ENCODE measurements around the gene GFOD1. TPM values are rescaled to one million over a fixed set of nuclear protein-coding genes. Genes with fewer than 3 reads are reported as not detected.
A peak's percentile ranks its signal among the peaks of the same experiment; 100 is the strongest.

The GFOD1 gene
- total and polyA plus RNA-seq, 4 donors: 2.6 to 16.8 (median 5.0) TPM

GRCh38 chr6:13447949-13448724, 39.3 kb downstream of the GFOD1 start:
- Histone ChIP-seq H3K9me3 (ENCODE audit: control insufficient read depth in 4 of 4, low read length in 3 of 4) (no peaks in the 10 kb centered on the region), H3K9ac (ENCODE audit: low read depth in 1 of 2, low read length in 2 of 2) (no peak overlapping the region), H3K4me3 (ENCODE audit: low read depth in 1 of 3, low read length in 3 of 3) (no peak overlapping the region), H3K4me1 (ENCODE audit: control insufficient read depth in 4 of 4, insufficient read depth in 4 of 4, low read length in 3 of 4) (peaks cover 0 to 16% (median 4%) of the 10 kb centered on the region in 4 donors), H3K36me3 (ENCODE audit: control insufficient read depth in 4 of 4, insufficient read depth in 3 of 4, low read depth in 1 of 4, low read length in 3 of 4) (peaks cover 0 to 6% (median 0%) of the 10 kb centered on the region in 4 donors), H3K27ac (ENCODE audit: low read depth in 1 of 2, low read length in 2 of 2) (no peak overlapping the region), H3K27me3 (ENCODE audit: control insufficient read depth in 4 of 4, insufficient read depth in 4 of 4, low read length in 3 of 4) (no peaks in the 10 kb centered on the region)
- TF ChIP-seq FOXA1 (IDR thresholded peaks at IDR 0.05) (no peak), GABPA (IDR thresholded peaks at IDR 0.05 in 1 of 2, conservative IDR thresholded peaks at IDR 0.05 in 1 of 2) (no peak), REST (IDR thresholded peaks at IDR 0.05) (no peak), RXRA (IDR thresholded peaks at IDR 0.05) (no peak), ZBTB33 (IDR thresholded peaks at IDR 0.05) (no peak), RAD21 (IDR thresholded peaks at IDR 0.05) (peak in 1 of 2 donors; percentile 27), YY1 (IDR thresholded peaks at IDR 0.05) (no peak), JUND (IDR thresholded peaks at IDR 0.05) (no peak), HNF4G (IDR thresholded peaks at IDR 0.05) (no peak), NR2F2 (IDR thresholded peaks at IDR 0.05) (no peak), EGR1 (IDR thresholded peaks at IDR 0.05; ENCODE audit: low read depth in 2 of 2) (no peak), SP1 (IDR thresholded peaks at IDR 0.05) (peak; percentile 52)
- TF ChIP-seq, protein P1, sequence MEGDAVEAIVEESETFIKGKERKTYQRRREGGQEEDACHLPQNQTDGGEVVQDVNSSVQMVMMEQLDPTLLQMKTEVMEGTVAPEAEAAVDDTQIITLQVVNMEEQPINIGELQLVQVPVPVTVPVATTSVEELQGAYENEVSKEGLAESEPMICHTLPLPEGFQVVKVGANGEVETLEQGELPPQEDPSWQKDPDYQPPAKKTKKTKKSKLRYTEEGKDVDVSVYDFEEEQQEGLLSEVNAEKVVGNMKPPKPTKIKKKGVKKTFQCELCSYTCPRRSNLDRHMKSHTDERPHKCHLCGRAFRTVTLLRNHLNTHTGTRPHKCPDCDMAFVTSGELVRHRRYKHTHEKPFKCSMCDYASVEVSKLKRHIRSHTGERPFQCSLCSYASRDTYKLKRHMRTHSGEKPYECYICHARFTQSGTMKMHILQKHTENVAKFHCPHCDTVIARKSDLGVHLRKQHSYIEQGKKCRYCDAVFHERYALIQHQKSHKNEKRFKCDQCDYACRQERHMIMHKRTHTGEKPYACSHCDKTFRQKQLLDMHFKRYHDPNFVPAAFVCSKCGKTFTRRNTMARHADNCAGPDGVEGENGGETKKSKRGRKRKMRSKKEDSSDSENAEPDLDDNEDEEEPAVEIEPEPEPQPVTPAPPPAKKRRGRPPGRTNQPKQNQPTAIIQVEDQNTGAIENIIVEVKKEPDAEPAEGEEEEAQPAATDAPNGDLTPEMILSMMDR (IDR thresholded peaks at IDR 0.05; ENCODE audit: low read depth, low read length, missing input control): no peak
- TF ChIP-seq, protein P2, sequence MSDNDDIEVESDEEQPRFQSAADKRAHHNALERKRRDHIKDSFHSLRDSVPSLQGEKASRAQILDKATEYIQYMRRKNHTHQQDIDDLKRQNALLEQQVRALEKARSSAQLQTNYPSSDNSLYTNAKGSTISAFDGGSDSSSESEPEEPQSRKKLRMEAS (IDR thresholded peaks at IDR 0.05): no peak
- no peak for DNase-seq (ENCODE audit: low spot score)
- 88% methylated on average over 5 of the region's 5 CpGs for WGBS

DNA sequence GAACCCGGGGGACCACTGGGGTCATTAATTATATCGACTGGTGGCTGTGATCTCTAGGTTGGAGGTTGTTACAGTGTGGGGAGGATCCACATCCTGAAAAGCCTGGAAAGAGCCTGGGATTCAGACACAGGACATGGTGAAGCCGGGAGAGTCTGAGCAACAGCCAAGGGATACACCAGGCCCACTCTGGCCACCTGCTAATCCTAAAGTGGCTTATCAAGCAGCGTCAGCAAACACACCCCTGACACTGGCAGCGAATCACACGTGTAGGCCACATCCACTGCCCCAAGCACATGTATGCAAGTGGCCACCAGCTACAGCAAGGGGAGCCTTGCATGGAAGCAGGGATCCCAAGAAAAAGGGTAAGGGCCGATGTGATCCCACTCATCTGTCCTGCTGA, 41.0 kb downstream of the GFOD1 start:
- DNase-seq (ENCODE audit: low spot score): no peak
- WGBS: 89% methylated on average over 7 of the region's 7 CpGs
- peaks cover 0 to 16% (median 3%) of the 10 kb centered on the region in 4 donors for H3K4me1 ChIP-seq (ENCODE audit: control insufficient read depth in 4 of 4, insufficient read depth in 4 of 4, low read length in 3 of 4)
- TF ChIP-seq RAD21 (IDR thresholded peaks at IDR 0.05) (no peak), HNF4G (IDR thresholded peaks at IDR 0.05) (no peak), JUND (IDR thresholded peaks at IDR 0.05) (no peak), YY1 (IDR thresholded peaks at IDR 0.05) (no peak), NR2F2 (IDR thresholded peaks at IDR 0.05) (no peak), TAF1 (conservative IDR thresholded peaks at IDR 0.05) (no peak), GABPA (IDR thresholded peaks at IDR 0.05 in 1 of 2, conservative IDR thresholded peaks at IDR 0.05 in 1 of 2) (no peak), EGR1 (IDR thresholded peaks at IDR 0.05; ENCODE audit: low read depth in 2 of 2) (no peak), SP1 (IDR thresholded peaks at IDR 0.05) (no peak), FOXA1 (IDR thresholded peaks at IDR 0.05) (no peak), HNF4A (conservative IDR thresholded peaks at IDR 0.05) (no peak), RXRA (IDR thresholded peaks at IDR 0.05) (no peak), FOXA2 (IDR thresholded peaks at IDR 0.05) (no peak)
- TF ChIP-seq, protein P2 (IDR thresholded peaks at IDR 0.05): no peak
- TF ChIP-seq, protein P3, sequence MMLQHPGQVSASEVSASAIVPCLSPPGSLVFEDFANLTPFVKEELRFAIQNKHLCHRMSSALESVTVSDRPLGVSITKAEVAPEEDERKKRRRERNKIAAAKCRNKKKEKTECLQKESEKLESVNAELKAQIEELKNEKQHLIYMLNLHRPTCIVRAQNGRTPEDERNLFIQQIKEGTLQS (IDR thresholded peaks at IDR 0.05): no peak
- TF ChIP-seq, protein P1 (IDR thresholded peaks at IDR 0.05; ENCODE audit: low read depth, low read length, missing input control): no peak

More for the DNA sequence above, 41.0 kb downstream of the GFOD1 start:
- H3K4me3 ChIP-seq (ENCODE audit: low read depth in 1 of 3, low read length in 3 of 3): no peak overlapping the region
- H3K27me3 ChIP-seq (ENCODE audit: control insufficient read depth in 4 of 4, insufficient read depth in 4 of 4, low read length in 3 of 4): no peaks in the 10 kb centered on the region
- peaks cover 0 to 6% (median 0%) of the 10 kb centered on the region in 4 donors for H3K36me3 ChIP-seq (ENCODE audit: control insufficient read depth in 4 of 4, insufficient read depth in 3 of 4, low read depth in 1 of 4, low read length in 3 of 4)
- no peak overlapping the region for H3K27ac ChIP-seq (ENCODE audit: low read depth in 1 of 2, low read length in 2 of 2)
- no peak overlapping the region for H3K9ac ChIP-seq (ENCODE audit: low read depth in 1 of 2, low read length in 2 of 2)
- no peaks in the 10 kb centered on the region for H3K9me3 ChIP-seq (ENCODE audit: control insufficient read depth in 4 of 4, low read length in 3 of 4)
